GM19467 (cell line): Measurements from ENCODE around the gene OSBPL6.
"Not testable (repeated sequence)": the region's sequence is repeated elsewhere in the genome, so short reads cannot be mapped to it uniquely, and the experiment has no call there.

Experiments
- ATAC-seq: cut with Tn5 transposase; IDR thresholded peaks from one replicate; pipeline ENCODE4 v1.9.1; 2021; ENCODE audit warnings: mild to moderate bottlenecking, moderate library complexity; ENCODE audit not compliant: unreplicated experiment

OSBPL6 gene

GRCh38 chr2:178296394-178297090, 102.2 kb downstream of the OSBPL6 start:
- ATAC-seq: no peak

- no peak for ATAC-seq
Observed at GRCh38 chr2:178297091-178297411, 102.7 kb downstream of the OSBPL6 start.

GRCh38 chr2:178298785-178299212, 104.5 kb downstream of the OSBPL6 start:
- ATAC-seq: no peak

- no peak for ATAC-seq
Observed at GRCh38 chr2:178301649-178302238, 107.4 kb downstream of the OSBPL6 start.

- ATAC-seq: no peak
Observed at GRCh38 chr2:178304333-178304732, 110.0 kb downstream of the OSBPL6 start.

- peak; percentile 96 for ATAC-seq
Observed at GRCh38 chr2:178306352-178307073, 112.2 kb downstream of the OSBPL6 start.

- ATAC-seq: no peak
Observed at GRCh38 chr2:178307650-178308049, 113.3 kb downstream of the OSBPL6 start.

GRCh38 chr2:178309541-178309940, 115.2 kb downstream of the OSBPL6 start:
- no peak for ATAC-seq

GRCh38 chr2:178315078-178315477, 120.8 kb downstream of the OSBPL6 start:
- ATAC-seq: no peak

- no peak for ATAC-seq
Observed at GRCh38 chr2:178315488-178315948, 121.2 kb downstream of the OSBPL6 start.

- no peak for ATAC-seq
Observed at GRCh38 chr2:178317811-178318210, 123.5 kb downstream of the OSBPL6 start.

- no peak for ATAC-seq
Observed at GRCh38 chr2:178320011-178320585, 125.8 kb downstream of the OSBPL6 start.

- no peak for ATAC-seq
Observed at GRCh38 chr2:178322068-178322467, 127.8 kb downstream of the OSBPL6 start.

GRCh38 chr2:178323331-178323730, 129.0 kb downstream of the OSBPL6 start:
- not testable (repeated sequence) for ATAC-seq

- no peak for ATAC-seq
Observed at GRCh38 chr2:178324077-178324476, 129.8 kb downstream of the OSBPL6 start.

- ATAC-seq: no peak
Observed at GRCh38 chr2:178325268-178325667, 131.0 kb downstream of the OSBPL6 start.

- no peak for ATAC-seq
Observed at GRCh38 chr2:178327516-178327915, 133.2 kb downstream of the OSBPL6 start.

- ATAC-seq: no peak
Observed at GRCh38 chr2:178328037-178328436, 133.7 kb downstream of the OSBPL6 start.

- ATAC-seq: no peak
Observed at GRCh38 chr2:178330175-178331017, 136.1 kb downstream of the OSBPL6 start.

GRCh38 chr2:178331474-178332432, 137.4 kb downstream of the OSBPL6 start:
- ATAC-seq: no peak
